Measurements from ENCODE around the gene IL9R. TPM values are rescaled to one million over a fixed set of nuclear protein-coding genes. Genes with fewer than 3 reads are reported as not detected.
A peak's percentile ranks its signal among the peaks of the same experiment; 100 is the strongest.

Gene IL9R
- total RNA-seq, 1 donor from 2014 or later = not detected

DNA sequence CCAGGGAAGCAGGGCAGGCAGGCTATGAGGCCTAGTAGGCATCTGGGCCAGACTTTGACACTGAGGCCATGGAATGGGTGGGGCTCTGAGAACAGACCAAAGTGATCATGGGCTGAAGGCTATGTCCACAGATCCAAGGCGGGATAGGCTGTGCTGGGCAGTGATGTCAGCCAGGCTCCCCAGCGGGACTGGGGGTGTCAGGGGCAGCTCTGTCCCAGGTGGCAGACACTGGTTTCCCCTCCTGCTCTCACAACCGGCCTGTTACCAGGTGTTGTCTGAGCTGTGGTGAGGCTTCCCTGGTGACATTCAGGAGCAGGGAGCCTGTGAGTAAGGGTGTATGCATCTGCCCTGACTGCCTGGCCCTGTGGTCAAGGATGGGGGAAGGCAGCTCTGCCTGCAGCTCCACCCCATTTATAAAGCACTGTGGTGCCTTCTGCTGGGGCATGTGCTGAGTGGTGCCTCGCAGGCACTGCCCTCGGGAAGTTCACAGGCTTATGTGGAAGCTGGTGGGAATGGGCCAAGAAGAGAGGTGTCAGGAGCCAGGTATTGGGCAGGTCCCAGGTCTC, 2.9 kb downstream of the IL9R start:
- no peaks in the 10 kb centered on the region for H3K36me3 ChIP-seq (ENCODE audit: control insufficient read depth, insufficient read depth, low read length)
- TF ChIP-seq, protein P1, sequence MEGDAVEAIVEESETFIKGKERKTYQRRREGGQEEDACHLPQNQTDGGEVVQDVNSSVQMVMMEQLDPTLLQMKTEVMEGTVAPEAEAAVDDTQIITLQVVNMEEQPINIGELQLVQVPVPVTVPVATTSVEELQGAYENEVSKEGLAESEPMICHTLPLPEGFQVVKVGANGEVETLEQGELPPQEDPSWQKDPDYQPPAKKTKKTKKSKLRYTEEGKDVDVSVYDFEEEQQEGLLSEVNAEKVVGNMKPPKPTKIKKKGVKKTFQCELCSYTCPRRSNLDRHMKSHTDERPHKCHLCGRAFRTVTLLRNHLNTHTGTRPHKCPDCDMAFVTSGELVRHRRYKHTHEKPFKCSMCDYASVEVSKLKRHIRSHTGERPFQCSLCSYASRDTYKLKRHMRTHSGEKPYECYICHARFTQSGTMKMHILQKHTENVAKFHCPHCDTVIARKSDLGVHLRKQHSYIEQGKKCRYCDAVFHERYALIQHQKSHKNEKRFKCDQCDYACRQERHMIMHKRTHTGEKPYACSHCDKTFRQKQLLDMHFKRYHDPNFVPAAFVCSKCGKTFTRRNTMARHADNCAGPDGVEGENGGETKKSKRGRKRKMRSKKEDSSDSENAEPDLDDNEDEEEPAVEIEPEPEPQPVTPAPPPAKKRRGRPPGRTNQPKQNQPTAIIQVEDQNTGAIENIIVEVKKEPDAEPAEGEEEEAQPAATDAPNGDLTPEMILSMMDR (IDR thresholded peaks at IDR 0.05; ENCODE audit: insufficient read depth, low read length, severe bottlenecking) = no peak
- no peaks in the 10 kb centered on the region for H3K27me3 ChIP-seq (ENCODE audit: control insufficient read depth, insufficient read depth, low read length)
- DNase-seq (ENCODE audit: low read depth) (no peak), FAIRE-seq (no peak)
- H3K4me3 ChIP-seq (ENCODE audit: low read depth, low read length) = no peak overlapping the region

- Histone ChIP-seq H3K27me3 (ENCODE audit: control insufficient read depth, insufficient read depth, low read length) (no peaks in the 10 kb centered on the region), H3K36me3 (ENCODE audit: control insufficient read depth, insufficient read depth, low read length) (no peaks in the 10 kb centered on the region), H3K4me3 (ENCODE audit: low read depth, low read length) (no peak overlapping the region)
- FAIRE-seq (no peak), DNase-seq (ENCODE audit: low read depth) (no peak)
- TF ChIP-seq, protein P1 (IDR thresholded peaks at IDR 0.05; ENCODE audit: insufficient read depth, low read length, severe bottlenecking) = no peak
Observed at GRCh38 chrX:156001001-156001666, 3.6 kb downstream of the IL9R start.

DNA sequence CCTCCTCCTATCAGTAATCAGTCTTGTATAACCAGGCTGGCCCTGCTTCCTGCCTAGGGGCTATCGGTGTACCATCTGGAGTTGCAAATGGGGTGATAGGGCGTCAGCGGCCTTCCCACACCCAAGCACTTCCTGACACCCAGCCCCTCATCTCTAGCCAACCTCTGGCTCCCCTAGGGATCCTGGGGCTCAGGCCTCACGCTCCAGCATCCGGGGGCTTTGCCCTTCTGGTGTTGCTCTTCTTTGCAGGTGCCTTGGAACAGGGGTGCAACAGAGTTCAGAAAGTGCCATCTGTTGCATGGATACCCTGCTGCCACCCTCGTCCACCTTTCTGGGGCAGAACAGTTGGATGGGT, 4.1 kb downstream of the IL9R start:
- no peak for DNase-seq (ENCODE audit: low read depth)
- H3K36me3 ChIP-seq (ENCODE audit: control insufficient read depth, insufficient read depth, low read length) = no peaks in the 10 kb centered on the region
- FAIRE-seq = no peak
- H3K4me3 ChIP-seq (ENCODE audit: low read depth, low read length) = no peak overlapping the region
- H3K27me3 ChIP-seq (ENCODE audit: control insufficient read depth, insufficient read depth, low read length) = no peaks in the 10 kb centered on the region
- TF ChIP-seq, protein P1 (IDR thresholded peaks at IDR 0.05; ENCODE audit: insufficient read depth, low read length, severe bottlenecking) = no peak

DNA sequence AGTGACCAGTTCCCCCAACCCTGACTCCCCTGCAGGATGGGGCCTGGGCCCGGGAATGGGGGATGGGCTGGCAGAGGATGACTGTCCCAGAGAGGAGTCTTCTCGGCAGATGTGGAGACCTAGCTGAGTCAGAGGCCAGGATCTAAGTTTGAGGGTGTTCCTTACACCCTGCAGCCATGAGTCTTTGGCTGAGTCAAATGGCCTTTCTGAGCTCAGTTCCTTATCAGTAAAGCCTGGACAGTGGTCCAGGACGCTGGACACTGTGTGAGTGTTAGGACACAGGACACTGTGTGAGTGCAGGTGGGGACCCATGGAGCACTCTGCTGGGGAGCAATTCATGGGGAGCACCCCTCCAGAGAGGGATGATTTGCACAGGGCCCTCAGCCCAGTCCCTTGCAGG, 5.0 kb downstream of the IL9R start:
- FAIRE-seq (no peak), DNase-seq (ENCODE audit: low read depth) (peak; percentile 50)
- Histone ChIP-seq H3K27me3 (ENCODE audit: control insufficient read depth, insufficient read depth, low read length) (no peaks in the 10 kb centered on the region), H3K4me3 (ENCODE audit: low read depth, low read length) (no peak overlapping the region), H3K36me3 (ENCODE audit: control insufficient read depth, insufficient read depth, low read length) (no peaks in the 10 kb centered on the region)
- TF ChIP-seq, protein P1 (IDR thresholded peaks at IDR 0.05; ENCODE audit: insufficient read depth, low read length, severe bottlenecking) = no peak

DNA sequence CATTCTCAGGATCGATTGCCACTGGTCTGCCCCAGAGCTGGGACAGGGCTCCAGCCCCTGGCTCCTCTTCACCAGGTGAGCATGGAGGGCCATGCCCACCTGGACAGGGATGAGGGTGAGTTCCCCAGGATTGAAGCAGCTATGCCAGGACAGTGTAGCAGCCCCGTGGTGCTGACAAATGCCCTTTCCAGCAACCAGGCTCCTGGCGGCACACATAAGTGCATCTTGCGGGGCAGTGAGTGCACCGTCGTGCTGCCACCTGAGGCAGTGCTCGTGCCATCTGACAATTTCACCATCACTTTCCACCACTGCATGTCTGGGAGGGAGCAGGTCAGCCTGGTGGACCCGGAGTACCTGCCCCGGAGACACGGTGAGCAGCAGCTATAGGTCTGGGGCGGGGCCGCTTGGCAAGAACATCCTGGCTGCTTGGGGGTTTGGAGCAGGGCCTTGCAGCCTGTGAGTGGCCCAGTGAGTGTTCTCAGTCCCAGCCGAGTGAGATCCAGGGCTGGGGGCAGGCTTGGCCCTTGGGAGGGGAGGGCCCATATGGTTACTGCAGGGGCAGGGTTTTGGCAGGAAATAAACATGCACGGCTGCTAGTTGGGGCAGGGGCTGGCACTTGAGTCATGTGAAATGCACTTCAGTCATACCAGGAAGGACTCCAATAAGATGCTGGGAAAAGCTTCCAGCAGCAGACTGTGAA, 6.1 kb downstream of the IL9R start:
- DNase-seq (ENCODE audit: low read depth) (peak; percentile 46), FAIRE-seq (no peak)
- Histone ChIP-seq H3K27me3 (ENCODE audit: control insufficient read depth, insufficient read depth, low read length) (no peaks in the 10 kb centered on the region), H3K36me3 (ENCODE audit: control insufficient read depth, insufficient read depth, low read length) (no peaks in the 10 kb centered on the region), H3K4me3 (ENCODE audit: low read depth, low read length) (no peak overlapping the region)
- TF ChIP-seq, protein P1 (IDR thresholded peaks at IDR 0.05; ENCODE audit: insufficient read depth, low read length, severe bottlenecking) = no peak
